Progenitor cell of endocrine pancreas (in vitro differentiated cells): ENCODE measurements around the gene EHD2. TPM values are rescaled to one million over a fixed set of nuclear protein-coding genes. Genes with fewer than 3 reads are reported as not detected.
"Not testable (repeated sequence)": the region's sequence is repeated elsewhere in the genome, so short reads cannot be mapped to it uniquely, and the experiment has no call there.

Experiments used
- DNase-seq: peaks from one replicate; pipeline ENCODE4 v3.0.0; 2021; ENCODE audit warnings: low spot score; ENCODE audit not compliant: unreplicated experiment
- H3K27ac Mint-ChIP-seq: 2 replicates; pipeline ENCODE4 v1.8.0; 2021; ENCODE audit warnings: mild to moderate bottlenecking, moderate library complexity, mixed read lengths
- H3K27me3 Mint-ChIP-seq: 2 replicates; pipeline ENCODE4 v1.8.0; 2021; ENCODE audit warnings: mixed read lengths
- H3K36me3 Mint-ChIP-seq: 2 replicates; pipeline ENCODE4 v1.8.0; 2022; ENCODE audit warnings: mixed read lengths; ENCODE audit not compliant: insufficient read depth
- H3K4me1 Mint-ChIP-seq: 2 replicates; pipeline ENCODE4 v1.8.0; 2021; ENCODE audit warnings: low read depth, mixed read lengths
- H3K4me3 Mint-ChIP-seq: 2 replicates; pipeline ENCODE4 v1.8.0; 2021; ENCODE audit warnings: low read depth, mild to moderate bottlenecking, moderate library complexity, mixed read lengths
- H3K9me3 Mint-ChIP-seq: 2 replicates; pipeline ENCODE4 v1.8.0; 2021; ENCODE audit warnings: low read depth, mixed read lengths
- CTCF ChIP-seq: fragments of 200-600 bp; sonication (generic); IDR thresholded peaks from one replicate; pipeline ENCODE4 v1.5.0; 2021; ENCODE audit warnings: antibody characterized with exemption, mild to moderate bottlenecking; ENCODE audit not compliant: unreplicated experiment
- total RNA-seq: library from RNA; stranded (reverse); gene quantifications from 2 replicates; pipeline ENCODE4 v1.2.1, GENCODE V29; 2021

The EHD2 gene
- total RNA-seq, 1 donor from 2014 or later = 0.41 TPM

DNA sequence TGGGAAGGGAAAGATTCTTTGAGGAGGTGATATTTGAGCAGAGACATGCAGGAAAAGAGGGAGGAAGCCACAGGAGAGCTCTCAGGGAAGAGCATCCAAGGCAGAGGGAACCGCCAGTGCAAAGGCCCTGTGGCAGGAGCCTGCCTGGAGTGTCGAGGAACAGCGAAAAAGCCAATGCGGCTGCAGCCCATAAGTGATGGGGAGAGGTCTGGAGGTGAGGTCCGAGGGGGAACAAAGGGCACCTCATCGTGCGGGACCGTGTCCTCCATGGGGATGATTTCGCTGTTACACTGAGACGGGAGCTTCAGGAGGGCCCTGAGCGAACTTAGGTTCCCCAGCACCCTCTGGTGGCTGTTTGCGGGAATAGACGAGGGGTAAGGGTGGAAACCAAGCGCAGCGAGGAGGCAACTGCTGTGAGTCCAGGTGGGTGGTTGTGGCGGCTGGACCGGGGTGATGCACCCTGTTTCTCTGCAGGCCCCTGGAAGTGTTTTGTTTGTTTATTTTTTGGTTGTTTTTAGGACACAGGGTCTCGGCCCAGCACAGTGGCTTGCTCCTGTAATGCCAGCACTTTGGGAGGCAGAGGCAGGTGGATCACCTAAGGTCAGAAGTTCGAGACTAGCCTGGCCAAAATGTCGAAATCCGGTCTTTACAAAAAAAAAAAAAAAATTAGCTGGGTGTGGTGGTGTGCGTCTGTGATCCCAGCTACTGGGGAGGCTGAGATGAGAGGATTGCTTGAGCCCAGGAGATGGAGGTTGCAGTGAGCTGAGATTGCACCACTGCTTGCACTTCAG lies 5.9 kb upstream of the EHD2 start:
- no peaks in the 10 kb centered on the region for H3K4me1 Mint-ChIP-seq
- peak overlapping the region; percentile 67 for H3K27ac Mint-ChIP-seq
- DNase-seq = peak; percentile 66
- peaks cover 17% of the 10 kb centered on the region for H3K27me3 Mint-ChIP-seq
- H3K4me3 Mint-ChIP-seq = no peak overlapping the region
- H3K36me3 Mint-ChIP-seq = peaks cover 13% of the 10 kb centered on the region
- H3K9me3 Mint-ChIP-seq = no peaks in the 10 kb centered on the region
- peak; percentile 81 for TF ChIP-seq CTCF

DNA sequence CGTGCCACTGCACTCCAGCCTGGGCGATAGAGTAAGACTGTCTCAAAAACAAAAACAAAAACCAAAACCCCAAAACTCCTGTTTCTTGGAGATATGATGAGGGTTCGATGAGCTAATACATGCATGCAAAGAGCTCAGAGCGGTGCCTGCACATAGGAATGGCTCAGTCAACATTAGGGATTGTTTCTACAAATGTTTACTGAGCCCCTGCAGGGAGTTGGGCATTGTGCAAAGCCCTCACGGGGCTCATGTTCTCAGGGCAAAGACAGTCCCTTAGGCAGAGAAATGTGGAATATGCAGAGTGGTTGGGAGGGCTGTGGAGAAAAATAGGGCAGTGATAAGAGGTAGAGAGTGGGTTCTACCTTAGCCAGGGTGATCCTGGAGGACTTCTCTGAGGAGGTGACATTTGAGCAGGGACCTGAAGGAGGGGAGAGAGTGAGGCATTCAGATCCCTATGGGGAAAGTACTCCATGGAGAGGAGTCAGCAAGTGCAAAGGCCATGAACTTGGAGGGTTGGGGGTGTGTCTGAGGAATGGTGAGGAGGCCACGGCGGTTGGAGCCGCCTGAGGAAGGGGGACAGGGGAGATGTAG lies 1.5 kb upstream of the EHD2 start:
- peaks cover 14% of the 10 kb centered on the region for H3K9me3 Mint-ChIP-seq
- no peak overlapping the region for H3K27ac Mint-ChIP-seq
- DNase-seq = no peak
- H3K36me3 Mint-ChIP-seq = no peaks in the 10 kb centered on the region
- H3K27me3 Mint-ChIP-seq = peaks cover 42% of the 10 kb centered on the region
- no peak overlapping the region for H3K4me3 Mint-ChIP-seq
- H3K4me1 Mint-ChIP-seq = no peaks in the 10 kb centered on the region
- TF ChIP-seq CTCF = no peak

DNA sequence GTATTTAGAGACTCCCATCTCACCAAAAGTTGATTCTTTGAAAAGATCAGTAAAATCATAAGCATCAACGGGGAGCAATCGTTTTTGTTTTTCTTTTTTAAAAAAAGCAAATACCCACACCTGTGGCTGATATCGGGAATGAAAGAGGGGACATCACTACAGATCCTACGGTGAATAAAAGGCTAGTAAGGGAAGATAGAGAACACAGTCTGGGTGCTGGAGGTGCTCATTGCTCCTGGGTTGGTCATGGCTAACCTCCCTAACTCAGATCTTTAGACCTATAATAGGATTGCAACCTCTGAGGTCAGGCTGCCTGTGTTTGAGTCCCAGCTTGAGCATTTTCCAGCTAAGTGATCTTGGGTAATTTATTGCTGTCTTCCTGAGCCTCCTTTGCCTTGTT lies 1.1 kb downstream of the EHD2 start:
- Mint-ChIP-seq H3K4me3 (no peak overlapping the region), H3K27ac (no peak overlapping the region), H3K4me1 (peaks cover 2% of the 10 kb centered on the region), H3K36me3 (no peaks in the 10 kb centered on the region), H3K27me3 (peaks cover 31% of the 10 kb centered on the region), H3K9me3 (peaks cover 14% of the 10 kb centered on the region)
- no peak for DNase-seq
- no peak for TF ChIP-seq CTCF

DNA sequence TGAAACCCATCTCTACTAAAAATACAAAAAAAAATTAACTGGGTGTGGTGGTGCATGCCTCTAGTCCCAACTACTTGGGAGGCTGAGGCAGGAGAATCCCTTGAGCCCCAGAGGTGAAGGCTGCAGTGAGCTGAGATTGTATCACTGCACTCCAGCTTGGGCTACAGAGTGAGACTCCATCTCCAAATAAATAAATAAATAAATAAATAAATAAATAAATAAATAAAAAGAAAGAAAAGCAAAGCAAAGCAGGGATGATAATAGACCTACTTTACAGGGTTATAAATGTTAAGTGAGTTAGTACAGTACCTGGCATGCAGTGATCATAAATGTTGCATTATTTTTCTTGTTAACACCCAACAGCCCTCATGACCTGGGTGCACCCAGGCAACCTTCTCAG lies 1.6 kb downstream of the EHD2 start:
- H3K4me1 Mint-ChIP-seq, H3K36me3 Mint-ChIP-seq, H3K27ac Mint-ChIP-seq, DNase-seq, H3K4me3 Mint-ChIP-seq: not testable (repeated sequence)
- peaks cover 14% of the 10 kb centered on the region for H3K9me3 Mint-ChIP-seq
- H3K27me3 Mint-ChIP-seq = peaks cover 31% of the 10 kb centered on the region

DNA sequence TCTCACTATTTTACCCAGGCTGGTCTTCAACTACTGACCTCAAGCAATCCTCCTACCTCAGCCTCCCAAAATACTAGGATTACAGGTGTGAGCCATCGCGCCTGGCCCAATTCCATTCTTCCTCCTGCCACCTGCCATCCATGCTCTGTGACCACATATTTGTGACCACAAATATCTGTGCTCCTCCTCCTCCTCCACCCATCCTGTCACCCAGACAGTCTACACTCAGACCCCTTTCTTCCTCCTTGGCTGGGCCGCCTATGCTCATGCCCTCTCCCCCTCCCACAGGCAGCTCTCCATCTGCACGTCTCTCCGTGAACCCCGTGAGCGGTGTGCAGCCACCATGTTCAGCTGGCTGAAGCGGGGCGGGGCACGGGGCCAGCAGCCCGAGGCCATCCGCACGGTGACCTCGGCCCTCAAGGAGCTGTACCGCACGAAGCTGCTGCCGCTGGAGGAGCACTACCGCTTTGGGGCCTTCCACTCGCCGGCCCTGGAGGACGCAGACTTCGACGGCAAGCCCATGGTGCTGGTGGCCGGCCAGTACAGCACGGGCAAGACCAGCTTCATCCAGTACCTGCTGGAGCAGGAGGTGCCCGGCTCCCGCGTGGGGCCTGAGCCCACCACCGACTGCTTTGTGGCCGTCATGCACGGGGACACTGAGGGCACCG lies 3.2 kb downstream of the EHD2 start:
- H3K27ac Mint-ChIP-seq = no peak overlapping the region
- peaks cover 14% of the 10 kb centered on the region for H3K9me3 Mint-ChIP-seq
- DNase-seq = no peak
- no peak overlapping the region for H3K4me3 Mint-ChIP-seq
- TF ChIP-seq CTCF = no peak
- H3K36me3 Mint-ChIP-seq = no peaks in the 10 kb centered on the region
- H3K27me3 Mint-ChIP-seq = peaks cover 34% of the 10 kb centered on the region
- H3K4me1 Mint-ChIP-seq = peaks cover 2% of the 10 kb centered on the region

DNA sequence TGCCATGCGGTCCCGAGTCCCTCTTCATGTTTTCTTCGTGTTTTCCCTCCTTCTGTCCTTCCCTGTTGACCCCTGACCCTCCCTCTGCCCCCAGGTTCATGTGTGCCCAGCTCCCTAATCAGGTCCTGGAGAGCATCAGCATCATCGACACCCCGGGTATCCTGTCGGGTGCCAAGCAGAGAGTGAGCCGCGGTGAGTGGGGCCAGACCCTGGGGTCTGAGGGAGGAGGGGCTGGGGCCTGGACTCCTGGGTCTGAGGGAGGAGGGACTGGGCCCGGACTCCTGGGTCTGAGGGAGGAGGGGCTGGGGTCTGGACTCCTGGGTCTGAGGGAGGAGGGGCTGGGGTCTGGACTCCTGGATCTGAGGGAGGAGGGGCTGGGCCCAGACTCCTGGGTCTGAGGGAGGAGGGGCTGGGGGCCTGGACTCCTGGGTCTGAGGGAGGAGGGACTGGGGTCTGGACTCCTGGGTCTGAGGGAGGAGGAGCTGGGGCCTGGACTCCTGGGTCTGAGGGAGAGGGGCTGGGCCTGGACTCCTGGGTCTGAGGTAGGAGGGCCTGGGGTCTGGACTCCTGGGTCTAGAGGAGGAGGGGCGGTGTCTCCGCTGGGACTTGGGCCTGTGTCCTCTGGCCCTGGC lies 5.3 kb downstream of the EHD2 start:
- not testable (repeated sequence) for H3K4me1 Mint-ChIP-seq, H3K27ac Mint-ChIP-seq, H3K4me3 Mint-ChIP-seq, DNase-seq, H3K36me3 Mint-ChIP-seq
- peaks cover 24% of the 10 kb centered on the region for H3K27me3 Mint-ChIP-seq
- H3K9me3 Mint-ChIP-seq = peaks cover 14% of the 10 kb centered on the region
